VCaP (cell line): ENCODE data around the gene CDC42EP1.

Experiments used
- H3K27ac ChIP-seq: fragments of 450-650 bp; 2 replicates; pipeline ENCODE4 v1.5.1; 2017
- CTCF ChIP-seq: fragments of 450-650 bp; conservative IDR thresholded peaks from 2 replicates; pipeline ENCODE4 v1.5.1; 2017; ENCODE audit warnings: mild to moderate bottlenecking, moderate library complexity

CDC42EP1 gene

GRCh38 chr22:37618072-37618656 is 57.9 kb downstream of the CDC42EP1 start:
- no peak for TF ChIP-seq CTCF
- no peak overlapping the region for H3K27ac ChIP-seq

- no peak overlapping the region for H3K27ac ChIP-seq
- TF ChIP-seq CTCF: no peak
These were observed 58.4 kb downstream of the CDC42EP1 start for GRCh38 chr22:37618674-37619073.
